ENCODE results near the gene PELI3. TPM values are rescaled to one million over a fixed set of nuclear protein-coding genes. Genes with fewer than 3 reads are reported as not detected.

Gene PELI3
- polyA plus RNA-seq, 1 experiment: 8.0 TPM

DNA sequence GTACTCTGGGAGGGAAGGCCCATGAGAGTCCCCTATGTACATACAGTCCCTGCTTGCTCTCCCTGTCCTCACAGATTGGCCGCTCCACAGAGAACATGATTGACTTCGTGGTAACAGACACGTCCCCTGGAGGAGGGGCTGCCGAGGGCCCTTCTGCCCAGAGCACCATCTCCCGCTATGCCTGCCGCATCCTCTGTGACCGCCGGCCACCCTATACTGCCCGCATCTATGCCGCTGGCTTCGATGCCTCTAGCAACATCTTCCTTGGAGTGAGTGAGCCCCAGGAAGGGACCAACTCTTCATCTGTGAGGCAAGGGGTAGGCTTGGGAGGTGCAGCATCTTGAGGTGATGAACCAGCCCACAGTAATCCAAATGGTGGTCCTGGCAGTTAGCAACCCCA, 6.5 kb downstream of the PELI3 start:
- CTCF ChIA-PET: no interaction called here
- Histone ChIP-seq H3K4me3 (ENCODE audit: low read depth, low read length) (no peak overlapping the region), H3K36me3 (ENCODE audit: control insufficient read depth, insufficient read depth, low read length) (peaks cover 17% of the 10 kb centered on the region), H3K27me3 (ENCODE audit: control insufficient read depth, insufficient read depth, low read length) (no peaks in the 10 kb centered on the region)
- TF ChIP-seq, protein P1, sequence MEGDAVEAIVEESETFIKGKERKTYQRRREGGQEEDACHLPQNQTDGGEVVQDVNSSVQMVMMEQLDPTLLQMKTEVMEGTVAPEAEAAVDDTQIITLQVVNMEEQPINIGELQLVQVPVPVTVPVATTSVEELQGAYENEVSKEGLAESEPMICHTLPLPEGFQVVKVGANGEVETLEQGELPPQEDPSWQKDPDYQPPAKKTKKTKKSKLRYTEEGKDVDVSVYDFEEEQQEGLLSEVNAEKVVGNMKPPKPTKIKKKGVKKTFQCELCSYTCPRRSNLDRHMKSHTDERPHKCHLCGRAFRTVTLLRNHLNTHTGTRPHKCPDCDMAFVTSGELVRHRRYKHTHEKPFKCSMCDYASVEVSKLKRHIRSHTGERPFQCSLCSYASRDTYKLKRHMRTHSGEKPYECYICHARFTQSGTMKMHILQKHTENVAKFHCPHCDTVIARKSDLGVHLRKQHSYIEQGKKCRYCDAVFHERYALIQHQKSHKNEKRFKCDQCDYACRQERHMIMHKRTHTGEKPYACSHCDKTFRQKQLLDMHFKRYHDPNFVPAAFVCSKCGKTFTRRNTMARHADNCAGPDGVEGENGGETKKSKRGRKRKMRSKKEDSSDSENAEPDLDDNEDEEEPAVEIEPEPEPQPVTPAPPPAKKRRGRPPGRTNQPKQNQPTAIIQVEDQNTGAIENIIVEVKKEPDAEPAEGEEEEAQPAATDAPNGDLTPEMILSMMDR (IDR thresholded peaks at IDR 0.05; ENCODE audit: insufficient read depth, low read depth, low read length): no peak
- no peak for DNase-seq (ENCODE audit: low read depth)
- POLR2A ChIA-PET: no interaction called here

DNA sequence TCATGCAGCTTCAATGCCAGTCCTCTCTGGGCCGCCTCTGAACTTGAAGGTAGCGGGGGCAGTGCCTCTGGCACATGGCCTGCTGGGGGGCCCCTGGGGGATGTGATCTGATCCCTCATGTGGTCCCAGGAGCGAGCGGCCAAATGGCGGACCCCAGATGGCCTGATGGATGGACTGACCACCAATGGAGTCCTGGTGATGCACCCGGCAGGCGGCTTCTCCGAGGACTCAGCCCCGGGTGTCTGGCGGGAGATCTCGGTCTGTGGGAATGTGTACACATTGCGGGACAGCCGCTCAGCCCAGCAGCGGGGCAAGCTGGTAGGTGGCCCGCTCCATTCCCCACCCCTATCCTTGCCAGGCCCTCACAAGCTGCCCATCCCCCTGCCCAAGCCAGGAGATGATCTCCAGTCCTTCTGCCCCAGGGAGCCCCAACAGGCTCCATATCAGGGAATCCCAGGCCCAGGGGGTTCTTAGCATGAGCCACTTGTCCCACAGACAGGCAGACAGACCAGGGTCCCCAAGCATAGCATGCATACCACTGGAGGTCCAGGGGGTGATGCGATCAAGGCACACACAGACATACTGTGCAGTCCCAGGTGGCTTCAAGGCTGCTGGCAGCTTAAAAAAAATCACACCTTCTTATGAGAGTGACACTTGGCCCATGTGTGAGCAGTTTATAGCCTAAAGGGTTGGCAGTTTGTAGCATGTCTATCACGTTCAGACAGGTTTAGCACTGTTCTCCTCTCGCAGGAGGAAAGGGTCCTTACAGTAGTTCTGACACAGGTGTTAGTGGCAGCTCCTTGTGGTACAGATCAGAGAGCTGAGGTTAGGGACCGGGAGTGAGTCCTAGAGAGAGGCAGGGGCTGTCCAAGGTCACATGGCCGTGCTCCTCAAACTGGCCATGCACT, 7.2 kb downstream of the PELI3 start:
- ChIA-PET CTCF (no interaction called here), POLR2A (no interaction called here)
- peaks cover 17% of the 10 kb centered on the region for H3K36me3 ChIP-seq (ENCODE audit: control insufficient read depth, insufficient read depth, low read length)
- TF ChIP-seq, protein P1 (IDR thresholded peaks at IDR 0.05; ENCODE audit: insufficient read depth, low read depth, low read length): no peak
- no peaks in the 10 kb centered on the region for H3K27me3 ChIP-seq (ENCODE audit: control insufficient read depth, insufficient read depth, low read length)
- no peak for DNase-seq (ENCODE audit: low read depth)
- no peak overlapping the region for H3K4me3 ChIP-seq (ENCODE audit: low read depth, low read length)

DNA sequence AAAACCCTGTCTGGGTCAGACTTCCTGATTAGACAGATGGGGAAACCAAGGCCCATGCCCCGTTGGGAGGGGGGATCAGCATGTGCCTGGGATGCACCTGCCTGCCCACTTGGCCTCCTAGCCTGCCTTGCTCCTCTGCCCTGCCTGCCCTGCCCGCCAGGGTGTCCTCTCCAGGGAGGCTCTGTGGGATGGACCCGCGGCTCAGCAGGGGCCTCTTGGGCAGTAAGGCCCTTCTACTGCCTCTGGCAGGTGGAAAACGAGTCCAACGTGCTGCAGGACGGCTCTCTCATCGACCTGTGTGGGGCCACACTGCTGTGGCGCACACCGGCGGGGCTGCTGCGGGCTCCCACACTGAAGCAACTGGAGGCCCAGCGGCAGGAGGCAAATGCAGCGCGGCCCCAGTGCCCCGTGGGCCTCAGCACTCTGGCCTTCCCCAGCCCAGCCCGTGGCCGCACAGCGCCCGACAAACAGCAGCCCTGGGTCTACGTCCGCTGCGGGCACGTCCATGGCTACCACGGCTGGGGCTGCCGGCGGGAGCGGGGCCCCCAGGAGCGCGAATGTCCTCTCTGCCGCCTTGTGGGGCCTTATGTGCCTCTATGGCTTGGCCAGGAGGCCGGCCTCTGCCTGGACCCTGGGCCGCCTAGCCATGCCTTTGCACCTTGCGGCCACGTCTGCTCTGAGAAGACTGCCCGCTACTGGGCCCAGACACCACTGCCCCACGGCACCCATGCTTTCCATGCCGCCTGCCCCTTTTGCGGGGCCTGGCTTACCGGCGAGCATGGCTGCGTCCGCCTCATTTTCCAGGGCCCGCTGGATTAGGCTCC, 8.9 kb downstream of the PELI3 start:
- TF ChIP-seq, protein P1 (IDR thresholded peaks at IDR 0.05; ENCODE audit: insufficient read depth, low read depth, low read length): no peak
- peaks cover 15% of the 10 kb centered on the region for H3K36me3 ChIP-seq (ENCODE audit: control insufficient read depth, insufficient read depth, low read length)
- POLR2A ChIA-PET: no interaction called here
- H3K27me3 ChIP-seq (ENCODE audit: control insufficient read depth, insufficient read depth, low read length): no peaks in the 10 kb centered on the region
- CTCF ChIA-PET: no interaction called here
- H3K4me3 ChIP-seq (ENCODE audit: low read depth, low read length): no peak overlapping the region
- DNase-seq (ENCODE audit: low read depth): no peak

DNA sequence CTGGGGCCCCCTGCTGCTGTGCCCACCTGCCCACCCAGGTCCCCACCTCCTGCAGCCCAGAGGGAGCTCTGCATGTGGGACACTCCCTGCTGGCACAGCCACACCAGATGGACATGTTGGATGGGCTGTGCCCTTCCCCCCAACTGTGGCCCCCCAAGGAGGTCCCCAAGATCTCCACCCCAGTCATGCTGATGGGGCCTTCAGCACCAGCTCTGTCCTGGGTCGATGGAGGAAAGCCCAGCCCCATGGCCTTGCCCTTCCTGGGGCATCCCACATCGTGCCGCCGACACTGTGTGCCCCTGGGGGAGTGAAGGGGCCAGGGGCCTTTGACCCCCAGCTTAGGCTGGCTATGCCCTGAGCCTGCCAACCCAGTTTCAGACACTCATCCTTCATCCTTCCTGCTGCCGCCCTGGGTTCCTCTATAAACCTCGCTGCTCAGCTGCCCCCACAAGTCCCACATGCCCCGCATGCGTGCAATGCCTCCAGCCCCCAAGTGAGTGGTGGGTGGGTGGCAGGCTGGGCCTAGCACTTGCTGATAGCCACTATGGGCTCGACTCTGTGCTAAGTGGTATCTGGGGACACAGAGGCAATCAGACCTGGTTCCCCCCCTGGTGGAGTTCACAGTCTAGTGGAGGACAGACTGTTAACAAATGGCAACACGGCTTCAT, 9.6 kb downstream of the PELI3 start:
- CTCF ChIA-PET: interaction anchor here (1.6 kb wide), 1 partner anchor 47 kb away, joined by 3 read pairs; no protein-coding TSS in a partner anchor
- Histone ChIP-seq H3K4me3 (ENCODE audit: low read depth, low read length) (no peak overlapping the region), H3K27me3 (ENCODE audit: control insufficient read depth, insufficient read depth, low read length) (no peaks in the 10 kb centered on the region), H3K36me3 (ENCODE audit: control insufficient read depth, insufficient read depth, low read length) (peaks cover 13% of the 10 kb centered on the region)
- POLR2A ChIA-PET: no interaction called here
- no peak for DNase-seq (ENCODE audit: low read depth)
- TF ChIP-seq, protein P1 (IDR thresholded peaks at IDR 0.05; ENCODE audit: insufficient read depth, low read depth, low read length): no peak

Data from BJ (cell line).